ENCODE results near the gene PIWIL4.

GRCh38 chr11:94533206-94533605 is 34.0 kb upstream of the PIWIL4 start:
- TF ChIP-seq CTCF (IDR thresholded peaks at IDR 0.05): no peak
- TF ChIP-seq POLR2A (IDR thresholded peaks at IDR 0.05): no peak
